OCI-LY1 (cell line): ENCODE results near the gene PHF20.

Experiments
- H2AFZ ChIP-seq: fragments of 200-600 bp; sonication (generic), shearing (Covaris generic); 2 replicates; pipeline ENCODE4 v1.6.0; 2014; ENCODE audit warnings: antibody characterized with exemption, mild to moderate bottlenecking, low read length
- H3F3A ChIP-seq: fragments of 200-600 bp; sonication (generic), shearing (Covaris generic); 2 replicates; pipeline ENCODE4 v1.6.0; 2014; ENCODE audit warnings: mild to moderate bottlenecking, antibody characterized with exemption, low read length, moderate library complexity; ENCODE audit not compliant: insufficient read depth
- H3K27ac ChIP-seq: fragments of 200-600 bp; sonication (generic); 2 replicates; pipeline ENCODE4 v1.5.1; 2014; ENCODE audit warnings: low read length, mixed run types, mild to moderate bottlenecking, low read depth; ENCODE audit not compliant: poor library complexity, severe bottlenecking
- H3K27me3 ChIP-seq: fragments of 200-600 bp; sonication (generic); 2 replicates; pipeline ENCODE4 v1.6.0; 2014; ENCODE audit warnings: antibody characterized with exemption, mild to moderate bottlenecking, low read length, moderate library complexity; ENCODE audit not compliant: insufficient read depth
- H3K36me3 ChIP-seq: fragments of 200-600 bp; sonication (generic); 2 replicates; pipeline ENCODE4 v1.6.1; 2014; ENCODE audit warnings: mild to moderate bottlenecking, antibody characterized with exemption, low read length, moderate library complexity, mixed read lengths; ENCODE audit not compliant: insufficient read depth
- H3K4me1 ChIP-seq: fragments of 200-600 bp; sonication (generic); 2 replicates; pipeline ENCODE4 v1.5.1; 2014; ENCODE audit warnings: mild to moderate bottlenecking, low read length, moderate library complexity; ENCODE audit not compliant: insufficient read depth, severe bottlenecking
- H3K4me2 ChIP-seq: fragments of 200-600 bp; sonication (generic), shearing (Covaris generic); 2 replicates; pipeline ENCODE4 v1.6.1; 2014; ENCODE audit warnings: low read length
- H3K4me3 ChIP-seq: fragments of 200-600 bp; sonication (generic); 2 replicates; pipeline ENCODE4 v1.5.1; 2014; ENCODE audit warnings: low read length, low read depth, mild to moderate bottlenecking, mixed read lengths; ENCODE audit not compliant: poor library complexity, severe bottlenecking
- H3K79me2 ChIP-seq: fragments of 200-600 bp; shearing (Covaris generic); 2 replicates; pipeline ENCODE4 v1.6.1; 2016; ENCODE audit warnings: mixed run types, low read length, mixed read lengths; ENCODE audit not compliant: insufficient read depth
- H3K9ac ChIP-seq: fragments of 200-600 bp; sonication (generic), shearing (Covaris generic); 2 replicates; pipeline ENCODE4 v1.6.1; 2014; ENCODE audit warnings: mild to moderate bottlenecking, low read length, mixed read lengths
- H3K9me2 ChIP-seq: fragments of 200-600 bp; sonication (generic), shearing (Covaris generic); 2 replicates; pipeline ENCODE4 v1.6.1; 2014; ENCODE audit warnings: low read depth, mild to moderate bottlenecking, low read length, mixed read lengths
- H3K9me3 ChIP-seq: fragments of 200-600 bp; shearing (Covaris generic); 2 replicates; pipeline ENCODE4 v1.6.1; 2014; ENCODE audit warnings: low read length, mixed read lengths
- H4K20me1 ChIP-seq: fragments of 200-600 bp; sonication (generic), shearing (Covaris generic); 2 replicates; pipeline ENCODE4 v1.6.0; 2016; ENCODE audit warnings: mild to moderate bottlenecking, low read length; ENCODE audit not compliant: insufficient read depth
- CTCF ChIP-seq: fragments of 200-600 bp; sonication (generic), shearing (Covaris generic); IDR thresholded peaks from 2 replicates; pipeline ENCODE4 v1.5.1; 2017; ENCODE audit warnings: mild to moderate bottlenecking, antibody characterized with exemption, low read length, moderate library complexity, mixed read lengths
- EZH2 ChIP-seq: fragments of 200-600 bp; sonication (generic), shearing (Covaris generic); IDR thresholded peaks from 2 replicates; pipeline ENCODE4 v1.8.0; 2017; ENCODE audit warnings: borderline replicate concordance, mixed run types, mild to moderate bottlenecking, antibody characterized with exemption, low read length, moderate library complexity, mixed read lengths

Gene PHF20

GRCh38 chr20:35856866-35857265, 85.1 kb downstream of the PHF20 start:
- Histone ChIP-seq H3K27me3 (no peaks in the 10 kb centered on the region), H3F3A (no peaks in the 10 kb centered on the region), H3K27ac (no peak overlapping the region), H3K79me2 (no peaks in the 10 kb centered on the region), H3K9ac (no peak overlapping the region), H3K9me3 (no peaks in the 10 kb centered on the region), H3K36me3 (peaks cover 41% of the 10 kb centered on the region), H3K4me2 (no peak overlapping the region), H3K4me3 (no peak overlapping the region), H2AFZ (no peak overlapping the region), H3K4me1 (no peaks in the 10 kb centered on the region), H4K20me1 (no peaks in the 10 kb centered on the region), H3K9me2 (no peaks in the 10 kb centered on the region)
- TF ChIP-seq CTCF (no peak), EZH2 (no peak)

GRCh38 chr20:35866418-35867202, 94.8 kb downstream of the PHF20 start:
- Histone ChIP-seq H3K4me3 (no peak overlapping the region), H3K4me1 (no peaks in the 10 kb centered on the region), H3K9ac (no peak overlapping the region), H4K20me1 (no peaks in the 10 kb centered on the region), H3K27me3 (no peaks in the 10 kb centered on the region), H2AFZ (no peak overlapping the region), H3F3A (no peaks in the 10 kb centered on the region), H3K9me2 (no peaks in the 10 kb centered on the region), H3K4me2 (no peak overlapping the region), H3K9me3 (no peaks in the 10 kb centered on the region), H3K36me3 (peaks cover 53% of the 10 kb centered on the region; the same call in 1 of the 2 replicates), H3K79me2 (no peaks in the 10 kb centered on the region), H3K27ac (no peak overlapping the region)
- TF ChIP-seq EZH2 (no peak), CTCF (no peak)

GRCh38 chr20:35870541-35871258, 98.9 kb downstream of the PHF20 start:
- H3K27ac ChIP-seq = no peak overlapping the region
- H3K9ac ChIP-seq = no peak overlapping the region
- H4K20me1 ChIP-seq = no peaks in the 10 kb centered on the region
- no peak overlapping the region for H2AFZ ChIP-seq
- H3K27me3 ChIP-seq = no peaks in the 10 kb centered on the region
- H3K4me1 ChIP-seq = no peaks in the 10 kb centered on the region
- H3F3A ChIP-seq = no peaks in the 10 kb centered on the region
- no peak overlapping the region for H3K4me2 ChIP-seq
- H3K79me2 ChIP-seq = no peaks in the 10 kb centered on the region
- TF ChIP-seq CTCF (no peak), EZH2 (no peak)
- no peaks in the 10 kb centered on the region for H3K9me2 ChIP-seq
- no peak overlapping the region for H3K4me3 ChIP-seq
- no peaks in the 10 kb centered on the region for H3K9me3 ChIP-seq
- H3K36me3 ChIP-seq = peaks cover 43% of the 10 kb centered on the region; the same call in 1 of the 2 replicates
